ENCODE results near the gene LBH. TPM values are rescaled to one million over a fixed set of nuclear protein-coding genes. Genes with fewer than 3 reads are reported as not detected.

The LBH gene
- total and polyA plus RNA-seq, 2 experiments from 2014 or later, result 54.1 to 75.9 TPM

DNA sequence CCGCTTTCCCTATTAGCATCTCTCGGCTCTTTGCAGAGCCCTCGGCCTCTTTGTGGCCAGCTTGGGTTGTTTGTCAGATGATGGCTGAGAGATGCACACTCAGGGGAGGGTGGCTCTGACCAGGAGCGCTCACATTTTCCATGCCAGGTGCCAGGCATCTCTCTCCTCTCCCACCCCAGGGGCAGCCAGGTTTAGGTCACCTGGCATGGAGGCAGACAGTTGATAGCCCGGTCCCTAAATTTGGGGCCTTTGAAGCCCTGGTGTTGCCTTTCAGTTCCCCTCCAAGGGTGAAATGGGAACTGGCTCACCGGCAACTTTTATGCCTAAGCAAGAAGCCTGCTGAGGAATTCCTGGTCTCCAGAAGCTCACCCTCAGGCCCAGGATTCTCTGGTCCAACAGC is 19.1 kb downstream of the LBH start:
- TF ChIP-seq EZH2 (IDR thresholded peaks at IDR 0.05; ENCODE audit: borderline replicate concordance) (no peak), EZH2phosphoT487 (IDR thresholded peaks at IDR 0.05; ENCODE audit: low read depth, severe bottlenecking, unreplicated experiment) (no peak), CTCF (IDR thresholded peaks at IDR 0.05; ENCODE audit: poor library complexity) (no peak)
- H3K4me1 ChIP-seq (ENCODE audit: insufficient read depth), result peaks cover 40% of the 10 kb centered on the region
- no peaks in the 10 kb centered on the region for H3K9me2 ChIP-seq (replicated peaks; ENCODE audit: insufficient read depth)
- no peak for DNase-seq (ENCODE audit: low spot score)
- no peak overlapping the region for H2AFZ ChIP-seq
- no peak overlapping the region for H3K4me2 ChIP-seq
- no peaks in the 10 kb centered on the region for H3K27me3 ChIP-seq
- no peaks in the 10 kb centered on the region for H4K20me1 ChIP-seq (ENCODE audit: insufficient read depth, poor library complexity, severe bottlenecking)
- H3K79me2 ChIP-seq, result peaks cover 62% of the 10 kb centered on the region
- H3K27ac ChIP-seq, result no peak overlapping the region
- no peaks in the 10 kb centered on the region for H3K9me3 ChIP-seq (ENCODE audit: low read depth)
- no peak overlapping the region for H3K4me3 ChIP-seq
- WGBS (ENCODE audit: low lambda C conversion rate, missing lambda C conversion rate), result 99% methylated on average over 6 of the region's 6 CpGs
- no peaks in the 10 kb centered on the region for H3K36me3 ChIP-seq (replicated peaks; ENCODE audit: insufficient read depth, low read depth)

GRCh38 chr2:30252723-30253701 is 21.7 kb downstream of the LBH start:
- Histone ChIP-seq H3K4me3 (no peak overlapping the region), H3K9me3 (ENCODE audit: low read depth) (no peaks in the 10 kb centered on the region), H3K79me2 (peaks cover 48% of the 10 kb centered on the region), H2AFZ (no peak overlapping the region), H3K4me1 (ENCODE audit: insufficient read depth) (peaks cover 47% of the 10 kb centered on the region), H3K27me3 (no peaks in the 10 kb centered on the region), H3K36me3 (replicated peaks; ENCODE audit: insufficient read depth, low read depth) (no peaks in the 10 kb centered on the region), H3K4me2 (peak overlapping the region; percentile 53), H4K20me1 (ENCODE audit: insufficient read depth, poor library complexity, severe bottlenecking) (no peaks in the 10 kb centered on the region), H3K9me2 (replicated peaks; ENCODE audit: insufficient read depth) (no peaks in the 10 kb centered on the region), H3K27ac (peak overlapping the region; percentile 96)
- TF ChIP-seq EZH2 (IDR thresholded peaks at IDR 0.05; ENCODE audit: borderline replicate concordance) (no peak), CTCF (IDR thresholded peaks at IDR 0.05; ENCODE audit: poor library complexity) (no peak), EZH2phosphoT487 (IDR thresholded peaks at IDR 0.05; ENCODE audit: low read depth, severe bottlenecking, unreplicated experiment) (no peak)
- 20% methylated on average over 7 of the region's 7 CpGs for WGBS (ENCODE audit: low lambda C conversion rate, missing lambda C conversion rate)
- DNase-seq (ENCODE audit: low spot score), result peak; percentile 89

DNA sequence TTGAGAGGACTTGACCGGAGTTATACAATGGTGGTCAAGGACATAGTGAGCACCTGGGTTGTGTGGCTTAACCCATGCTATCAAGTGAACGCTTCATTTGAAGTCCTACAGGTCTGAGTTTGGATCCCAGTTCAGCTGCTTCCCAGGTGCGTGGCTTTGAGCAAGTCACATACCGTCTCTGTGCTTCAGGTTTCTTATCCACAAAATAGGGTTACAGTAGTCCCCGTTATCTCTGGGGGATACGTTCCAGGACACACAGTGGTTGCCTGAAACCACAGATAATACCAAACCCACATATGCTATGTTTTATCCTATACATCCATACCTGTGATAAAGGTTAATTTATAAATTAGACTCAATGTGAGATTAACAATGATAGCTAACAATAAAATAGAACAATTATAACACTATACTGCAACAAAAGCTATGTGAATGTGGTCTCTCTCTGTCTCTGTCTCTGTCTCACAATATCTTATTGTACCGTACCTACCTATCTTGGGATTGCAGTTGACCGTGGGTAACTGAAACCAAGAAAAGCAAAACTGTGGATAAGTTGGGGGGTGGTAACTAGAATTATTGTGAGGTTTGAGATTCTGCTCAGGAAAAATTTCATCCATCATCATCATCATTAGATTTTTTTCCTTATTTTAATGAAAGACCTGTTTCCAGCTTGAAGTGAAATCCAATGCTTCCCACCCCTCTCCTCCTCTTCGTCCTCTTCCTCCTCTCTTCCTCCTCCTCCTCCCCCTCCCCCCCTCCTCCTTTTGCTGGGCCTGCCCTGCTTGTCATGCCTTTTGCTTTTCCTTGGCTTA is 22.7 kb downstream of the LBH start:
- Histone ChIP-seq H3K36me3 (replicated peaks; ENCODE audit: insufficient read depth, low read depth) (no peaks in the 10 kb centered on the region), H3K4me2 (peak overlapping the region; percentile 53), H4K20me1 (ENCODE audit: insufficient read depth, poor library complexity, severe bottlenecking) (no peaks in the 10 kb centered on the region), H2AFZ (no peak overlapping the region), H3K27ac (peak overlapping the region; percentile 96), H3K27me3 (no peaks in the 10 kb centered on the region), H3K79me2 (peaks cover 37% of the 10 kb centered on the region), H3K4me3 (no peak overlapping the region), H3K9me2 (replicated peaks; ENCODE audit: insufficient read depth) (no peaks in the 10 kb centered on the region), H3K9me3 (ENCODE audit: low read depth) (no peaks in the 10 kb centered on the region), H3K4me1 (ENCODE audit: insufficient read depth) (peaks cover 47% of the 10 kb centered on the region)
- DNase-seq (ENCODE audit: low spot score), result no peak
- TF ChIP-seq EZH2 (IDR thresholded peaks at IDR 0.05; ENCODE audit: borderline replicate concordance) (no peak), CTCF (IDR thresholded peaks at IDR 0.05; ENCODE audit: poor library complexity) (no peak), EZH2phosphoT487 (IDR thresholded peaks at IDR 0.05; ENCODE audit: low read depth, severe bottlenecking, unreplicated experiment) (no peak)
- WGBS (ENCODE audit: low lambda C conversion rate, missing lambda C conversion rate), result 88% methylated on average over 8 of the region's 9 CpGs
